HK-2 (cell line): Measurements from ENCODE around the gene RBM44.

Source experiments
- DNase-seq: peaks from one replicate; pipeline ENCODE4 v3.0.0-alpha.2; 2018; ENCODE audit not compliant: unreplicated experiment

Gene RBM44

DNA sequence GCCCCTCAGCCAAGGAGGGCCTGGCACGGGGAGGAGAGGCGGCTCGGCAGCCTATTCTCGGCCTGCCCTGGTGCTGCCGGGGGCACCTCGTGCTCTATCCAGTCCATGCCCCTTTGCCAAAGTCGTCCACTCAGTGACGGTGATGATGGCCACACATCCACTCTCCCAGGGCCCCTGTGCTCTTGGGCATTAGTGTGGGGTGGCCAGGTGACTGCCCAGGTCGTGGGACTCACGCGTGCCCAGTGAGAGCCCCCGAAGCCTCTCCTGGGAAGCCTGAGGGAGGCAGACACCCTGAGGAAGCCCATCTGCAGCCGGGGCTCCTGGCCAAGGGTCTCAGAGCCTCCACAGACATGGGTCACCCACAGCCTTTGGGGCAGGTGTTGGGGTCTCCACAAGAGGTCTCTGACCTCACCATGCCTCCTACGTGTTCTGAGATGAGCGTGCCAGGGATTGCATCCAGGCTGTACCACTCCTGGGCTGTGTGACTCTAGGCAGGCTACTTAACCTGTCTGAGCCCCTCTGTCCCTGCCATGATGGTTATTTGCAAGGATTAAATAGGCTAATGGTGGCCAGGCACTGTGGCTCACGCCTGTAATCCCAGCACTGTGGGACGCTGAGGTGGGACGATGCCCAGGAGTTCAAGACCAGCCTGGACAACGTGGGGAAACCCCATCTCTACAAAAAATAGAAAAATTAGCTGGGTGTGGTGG lies 73.8 kb downstream of the RBM44 start:
- DNase-seq, result no peak

DNA sequence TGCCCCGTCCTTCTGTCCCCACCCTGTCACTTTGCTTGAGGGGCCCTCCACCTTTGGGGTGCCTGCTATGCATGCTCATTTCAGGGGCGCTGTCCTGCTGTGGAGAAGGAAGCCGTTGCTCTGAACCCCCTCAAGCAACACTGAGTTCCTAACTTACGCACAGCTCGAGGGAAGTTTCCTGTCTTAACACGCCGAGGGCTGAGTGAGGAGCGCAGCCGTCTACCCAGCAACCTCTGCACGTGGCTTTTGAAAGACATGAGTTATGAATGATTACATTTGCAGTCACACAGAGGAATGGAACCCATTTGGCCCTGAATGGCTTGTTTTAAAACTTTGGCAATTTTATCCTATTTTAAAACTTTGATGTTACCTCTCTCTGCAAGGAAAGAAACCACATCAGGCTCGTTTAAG lies 74.8 kb downstream of the RBM44 start:
- no peak for DNase-seq

DNA sequence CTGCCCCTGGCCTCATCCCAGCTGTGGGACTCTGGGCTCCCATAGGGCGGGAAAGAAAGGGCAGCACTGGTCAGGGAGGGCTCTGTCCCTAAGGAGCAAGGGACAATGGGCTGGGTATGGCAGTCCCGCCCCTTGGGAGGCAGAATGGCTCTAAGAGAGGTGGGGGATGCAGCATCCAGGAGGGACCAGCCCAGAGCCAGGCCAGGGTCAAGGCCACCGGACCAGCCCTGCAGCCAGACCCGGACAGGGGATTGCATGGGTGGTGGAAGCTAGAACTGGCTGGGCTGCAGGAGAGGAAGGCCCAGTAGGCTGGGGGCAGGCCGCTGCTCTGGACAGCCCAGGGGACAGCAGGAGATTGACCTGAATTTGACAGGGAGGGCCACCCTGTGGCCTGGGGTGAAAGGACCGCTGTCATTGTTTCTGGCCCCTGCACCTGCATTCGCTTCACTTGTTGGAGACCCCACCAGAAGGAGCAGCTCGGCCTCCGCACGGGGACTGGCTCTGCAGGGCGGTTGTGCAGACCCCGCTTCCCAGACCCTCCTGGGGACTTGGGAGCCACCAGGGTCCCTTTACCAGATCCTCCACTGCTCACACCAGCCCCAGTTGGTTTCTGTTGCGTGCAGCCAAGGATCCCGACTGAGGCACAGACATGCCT lies 75.4 kb downstream of the RBM44 start:
- no peak for DNase-seq

DNA sequence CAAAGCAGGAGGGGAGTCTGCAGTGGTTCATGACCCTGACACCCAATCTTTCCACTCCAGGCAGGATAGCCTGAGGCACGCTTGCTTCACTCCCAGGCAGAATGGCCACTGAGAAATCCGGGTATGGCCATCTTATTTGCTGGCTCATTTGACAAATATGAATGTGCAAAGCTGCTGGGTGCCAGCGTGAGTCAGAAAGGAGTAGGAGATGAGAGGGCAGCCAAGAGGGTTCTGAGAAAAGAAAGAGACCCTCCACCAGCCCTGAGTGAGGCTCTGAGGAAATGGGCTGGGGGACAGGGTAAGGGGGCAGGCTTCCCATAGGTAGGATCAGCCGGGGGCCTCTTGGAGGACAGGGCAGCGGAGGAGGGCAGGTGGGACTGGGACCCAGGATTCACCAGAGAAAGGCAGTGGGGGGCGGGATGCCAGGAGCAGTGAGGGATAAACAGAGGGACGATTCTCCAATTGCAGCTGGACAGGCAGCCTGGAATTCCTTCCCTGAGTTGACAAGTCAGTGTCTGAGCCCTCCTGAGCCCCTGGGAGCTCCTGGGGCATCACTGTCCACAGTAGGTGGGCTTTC lies 76.1 kb downstream of the RBM44 start:
- DNase-seq, result peak; percentile 20

DNA sequence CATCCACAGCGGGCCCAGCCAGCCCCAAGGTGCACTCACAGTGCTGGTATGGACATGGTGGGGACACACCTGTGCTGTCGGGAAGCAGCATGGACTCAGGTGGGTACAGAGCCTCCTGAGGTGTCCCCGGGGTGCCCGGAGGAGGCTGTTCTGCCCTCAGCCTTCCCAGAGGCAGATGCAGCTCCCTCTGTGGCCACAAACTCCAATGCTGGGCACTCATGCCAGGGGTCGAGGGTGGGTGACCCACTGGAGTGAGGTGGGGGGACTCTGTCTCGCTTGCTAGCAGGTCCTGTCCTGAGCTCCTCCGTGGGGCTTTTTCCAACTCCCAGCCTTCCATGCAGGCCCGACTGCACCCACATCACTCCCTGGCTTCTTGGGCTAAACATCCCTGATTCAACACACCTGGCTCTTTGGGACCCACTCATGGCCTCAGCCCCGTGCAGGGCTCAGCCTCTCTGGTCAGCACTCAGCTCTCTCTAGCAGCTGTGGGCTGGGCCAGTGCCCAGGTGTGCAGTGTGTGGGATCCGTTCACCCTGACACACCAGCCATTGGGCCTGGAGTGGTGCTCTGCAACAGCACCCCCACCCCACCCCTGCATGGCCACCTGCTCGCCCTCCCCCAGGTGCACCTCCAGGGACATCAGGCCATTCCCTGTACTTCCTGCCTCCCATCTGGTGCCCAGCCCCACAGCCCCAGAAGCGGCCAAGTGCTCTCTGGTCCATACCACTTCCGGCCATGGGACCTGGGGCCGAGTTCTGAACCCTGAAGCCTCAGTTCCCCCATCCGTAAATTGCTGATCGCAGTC lies 76.9 kb downstream of the RBM44 start:
- no peak for DNase-seq

DNA sequence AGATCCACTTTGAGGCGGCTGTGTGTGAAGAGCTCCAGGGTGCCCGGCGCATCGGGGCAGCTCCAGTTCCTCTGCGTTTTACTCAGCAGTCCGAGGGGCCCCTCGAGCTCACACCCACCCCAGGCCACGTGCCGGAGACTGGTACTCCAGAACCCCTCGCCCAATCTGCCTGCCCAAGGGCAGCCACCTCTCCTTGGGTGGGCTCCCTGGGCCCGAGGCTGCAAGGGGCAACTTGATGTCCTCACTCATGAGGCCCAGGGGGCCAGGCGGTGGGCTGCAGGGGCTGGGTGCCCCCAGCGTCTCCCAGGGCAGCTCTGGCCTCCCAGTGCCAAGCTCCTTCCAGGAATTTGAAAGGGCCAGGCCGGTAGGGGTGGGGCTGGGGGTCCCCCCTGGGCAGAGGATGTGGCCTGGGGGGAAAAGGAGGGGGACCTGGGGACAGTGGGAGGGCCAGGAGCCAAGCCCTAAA lies 77.5 kb downstream of the RBM44 start:
- DNase-seq, result no peak

DNA sequence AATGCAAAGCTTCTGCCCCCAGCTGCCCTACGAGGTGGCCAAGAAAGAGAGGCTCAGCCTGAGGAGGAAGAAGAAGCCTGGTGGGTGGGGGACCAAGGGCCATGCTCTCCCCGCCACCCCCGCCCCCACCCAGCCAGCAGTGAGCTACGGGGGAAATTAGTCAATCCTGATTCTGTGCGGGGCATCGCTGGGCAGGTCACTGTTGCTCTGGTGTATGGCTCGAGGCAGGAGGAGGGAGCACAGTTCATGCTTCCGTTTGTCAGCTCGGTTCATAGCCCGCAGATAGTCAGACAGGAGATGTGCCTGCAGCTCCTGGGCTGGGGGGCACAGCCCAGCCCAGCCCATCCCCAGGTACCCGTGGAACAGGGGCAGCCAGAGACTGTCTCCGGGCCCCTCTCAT lies 78.0 kb downstream of the RBM44 start:
- DNase-seq, result no peak

DNA sequence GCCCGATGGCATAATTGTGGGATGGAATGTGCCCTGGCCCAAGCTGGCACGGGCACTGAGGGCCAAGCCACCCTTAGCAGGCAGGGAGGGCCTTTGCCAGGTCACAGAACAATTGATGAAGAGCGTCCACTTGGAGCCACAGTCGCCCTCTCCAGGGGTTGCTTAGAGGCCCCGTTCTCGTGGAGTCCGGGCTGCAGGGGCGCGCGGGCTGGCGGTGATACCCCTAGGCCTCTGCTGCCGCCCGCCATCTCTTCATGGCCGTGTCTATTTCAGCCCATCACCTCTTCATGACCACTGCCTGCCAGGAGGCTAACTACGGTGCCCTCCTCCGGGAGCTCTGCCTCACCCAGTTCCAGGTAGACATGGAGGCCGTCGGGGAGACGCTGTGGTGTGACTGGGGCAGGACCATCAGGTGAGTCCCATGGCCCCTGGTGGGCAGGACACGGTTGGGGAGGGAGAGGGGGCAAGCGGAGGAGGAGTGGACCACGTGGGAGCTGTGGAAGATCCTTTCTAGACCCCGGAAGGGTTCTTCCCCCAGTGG lies 78.4 kb downstream of the RBM44 start:
- DNase-seq, result no peak

DNA sequence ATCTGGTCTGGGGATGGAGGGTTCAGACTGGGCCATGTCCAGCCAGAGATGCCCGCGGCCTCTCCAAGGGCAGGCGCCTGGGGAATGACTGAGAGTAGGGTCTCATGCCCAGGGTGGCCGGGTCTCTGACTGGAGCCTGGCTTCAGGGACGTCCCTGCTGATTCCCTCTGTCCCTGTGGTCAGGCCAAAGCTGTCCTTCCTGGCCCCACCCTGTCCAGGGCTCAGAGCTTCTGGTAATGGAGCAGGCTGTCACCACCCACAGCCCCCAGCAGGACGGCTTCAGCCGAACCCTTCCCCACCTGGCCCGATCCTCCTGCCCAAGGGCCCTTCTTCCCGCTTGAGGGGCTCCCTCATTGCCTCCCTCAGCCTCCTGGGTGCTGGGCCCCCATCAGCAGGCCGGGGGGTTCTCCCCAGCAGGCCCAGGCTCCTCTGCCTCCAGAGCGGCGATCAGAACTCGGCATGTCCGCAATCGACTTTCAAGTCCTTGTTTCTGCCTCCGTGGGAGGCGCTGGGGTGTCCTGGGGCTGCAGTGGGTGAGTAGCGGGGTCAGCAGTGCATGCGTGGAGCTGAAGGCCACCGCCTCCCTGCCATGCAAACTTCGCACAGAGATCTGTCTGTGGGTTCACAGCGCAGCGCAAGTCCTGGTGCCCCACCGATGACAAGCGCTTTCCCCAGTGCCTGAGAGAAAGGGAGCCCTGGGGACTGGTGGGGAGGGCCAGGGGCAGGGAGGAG lies 79.2 kb downstream of the RBM44 start:
- DNase-seq, result no peak

DNA sequence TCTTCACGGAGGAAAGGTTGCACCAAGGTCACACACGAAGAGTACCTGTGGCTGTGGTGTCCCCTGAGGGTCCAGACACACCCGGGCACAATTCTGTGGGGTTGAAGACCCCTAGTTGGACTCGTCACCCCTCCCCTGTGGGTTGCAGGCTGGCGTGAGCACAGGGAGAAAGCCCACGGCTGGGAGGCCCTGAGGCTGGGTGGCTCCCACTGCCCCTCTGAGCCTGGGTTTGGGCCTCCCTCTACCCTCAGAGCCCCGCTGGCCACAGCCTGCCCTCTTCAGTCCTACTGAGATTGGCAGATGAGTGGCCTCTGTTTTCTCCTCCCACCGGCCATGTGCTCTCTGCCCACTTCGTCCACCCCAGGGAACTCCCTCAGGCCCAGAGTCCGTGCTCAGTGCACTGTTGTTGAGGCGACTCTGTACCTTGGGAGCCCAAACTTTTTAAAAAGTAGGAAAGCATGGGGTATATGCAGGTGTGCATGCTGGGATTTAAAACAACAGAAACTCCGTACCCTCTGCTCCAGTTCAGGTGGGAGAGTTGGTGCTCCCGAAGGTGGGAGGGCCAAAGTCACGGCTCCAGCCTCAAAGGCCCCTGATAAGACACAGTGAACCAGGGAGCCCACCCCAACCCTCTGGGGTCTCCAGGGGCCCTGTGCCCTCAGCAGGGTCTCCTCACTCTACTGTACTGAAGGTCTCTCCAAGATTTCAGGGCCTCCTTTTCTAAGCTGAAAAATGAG lies 79.9 kb downstream of the RBM44 start:
- DNase-seq, result no peak

DNA sequence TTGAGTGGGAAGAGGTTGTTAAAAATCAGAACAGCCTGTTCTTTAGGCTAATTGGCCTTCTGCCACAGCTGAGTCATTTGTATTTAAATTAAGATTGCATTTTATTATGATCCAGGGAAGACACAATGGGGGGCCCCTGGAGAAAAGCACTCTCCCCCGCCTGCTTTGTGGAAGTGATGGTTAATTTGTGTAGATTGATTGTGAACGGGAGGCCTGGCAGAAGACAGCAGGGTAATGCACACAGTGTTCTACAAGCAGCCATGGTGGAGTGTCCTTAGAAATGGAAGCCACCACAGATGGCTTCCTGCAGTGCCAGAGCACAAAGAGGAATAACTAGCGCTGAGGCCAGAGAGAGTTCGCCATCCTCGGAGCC lies 80.5 kb downstream of the RBM44 start:
- no peak for DNase-seq

DNA sequence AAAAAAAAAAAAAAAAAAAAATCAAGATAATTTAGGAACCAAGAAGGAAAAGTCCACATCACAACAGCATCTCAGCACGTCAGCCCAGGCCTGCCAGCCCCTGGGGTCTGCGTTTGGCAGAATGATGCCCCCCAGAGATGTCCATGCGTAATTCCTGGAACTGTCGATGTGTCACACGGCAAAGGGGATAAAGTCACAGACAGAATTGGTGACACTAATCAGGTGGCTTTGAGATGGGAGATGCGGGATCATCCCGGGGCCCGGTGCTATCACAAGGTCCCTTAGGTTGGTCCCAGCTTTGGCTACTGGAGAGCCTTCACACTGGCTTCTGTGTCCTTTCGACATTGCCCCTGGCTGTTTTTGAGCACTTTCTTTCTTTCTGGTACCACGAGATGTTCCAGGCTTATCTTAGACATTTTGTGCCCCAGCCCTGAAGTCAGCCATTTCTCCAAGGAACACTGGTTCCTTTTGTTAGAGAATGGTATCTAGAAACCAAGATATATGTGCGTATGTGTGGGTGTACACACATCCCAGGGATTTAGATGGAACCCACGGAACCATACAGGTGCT lies 81.5 kb downstream of the RBM44 start:
- no peak for DNase-seq

DNA sequence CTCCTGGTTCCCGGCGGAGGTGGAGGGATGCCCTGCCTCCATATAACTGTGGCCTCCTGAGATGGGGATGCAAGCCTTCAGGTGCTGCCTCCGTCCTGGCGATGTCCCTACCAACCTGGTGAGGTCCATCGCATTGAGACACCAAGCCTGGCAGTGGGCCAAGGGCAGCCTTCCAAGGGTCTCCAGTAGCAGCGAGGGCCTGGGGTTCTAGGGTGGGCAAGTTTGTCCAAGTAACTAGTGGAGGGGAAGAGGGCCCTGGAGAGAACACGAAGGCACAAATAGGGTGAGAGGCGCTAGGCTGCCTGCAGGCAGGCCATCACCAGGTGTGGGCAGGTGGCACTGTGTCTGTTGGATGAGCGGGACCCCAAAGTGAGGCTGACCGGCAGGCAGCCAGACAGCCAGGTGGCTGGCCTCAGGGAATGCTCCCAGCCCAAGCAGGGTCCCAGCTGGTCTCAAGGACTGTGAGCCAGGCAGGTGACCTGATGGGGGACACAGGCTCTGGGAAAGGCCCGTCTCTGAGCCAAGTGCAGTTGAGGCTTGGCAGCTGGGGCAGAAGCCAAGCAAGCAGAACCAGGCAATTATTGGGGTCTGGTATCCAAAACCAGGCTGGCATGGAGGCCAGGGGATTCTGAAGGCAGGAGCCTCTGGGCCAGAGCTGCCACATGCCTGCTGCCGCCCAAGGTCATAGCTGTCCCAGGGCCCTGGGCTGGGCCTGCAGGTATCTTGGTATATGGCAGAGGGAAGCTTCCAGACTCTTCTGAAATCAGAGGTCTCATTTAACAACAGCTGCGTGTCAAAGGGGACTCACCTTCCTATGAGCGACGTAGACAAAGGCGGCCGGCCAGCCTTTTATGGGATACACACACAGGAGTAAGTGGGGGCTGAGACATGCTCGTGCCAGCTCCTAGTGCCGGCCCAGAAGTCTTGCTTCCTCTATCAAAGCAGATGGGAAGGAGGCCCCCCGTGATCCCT lies 84.2 kb downstream of the RBM44 start:
- DNase-seq, result no peak

DNA sequence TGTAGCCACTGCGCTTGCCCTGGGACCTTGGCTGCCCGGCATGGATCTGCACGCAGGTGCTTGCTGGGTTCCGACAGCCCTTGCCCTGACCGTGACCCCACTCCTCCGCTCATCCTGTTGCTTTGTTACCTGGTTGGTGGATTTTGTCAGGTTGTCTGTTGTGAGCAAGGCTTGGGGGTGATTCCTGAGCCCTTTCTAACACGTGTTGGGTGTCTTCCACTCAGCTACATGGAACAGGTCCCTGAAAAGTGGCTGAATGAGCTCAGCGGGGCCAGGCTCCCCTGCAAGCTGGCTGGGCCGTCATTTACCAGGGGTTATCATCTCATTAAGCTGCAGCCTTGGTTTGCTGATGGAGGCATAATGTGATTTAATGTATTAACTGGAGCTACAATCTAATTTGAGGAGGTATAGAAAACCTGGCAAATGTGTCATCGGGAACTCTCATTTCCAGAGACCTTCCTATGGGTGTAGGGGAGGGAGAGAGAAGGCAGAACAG lies 85.4 kb downstream of the RBM44 start:
- no peak for DNase-seq

DNA sequence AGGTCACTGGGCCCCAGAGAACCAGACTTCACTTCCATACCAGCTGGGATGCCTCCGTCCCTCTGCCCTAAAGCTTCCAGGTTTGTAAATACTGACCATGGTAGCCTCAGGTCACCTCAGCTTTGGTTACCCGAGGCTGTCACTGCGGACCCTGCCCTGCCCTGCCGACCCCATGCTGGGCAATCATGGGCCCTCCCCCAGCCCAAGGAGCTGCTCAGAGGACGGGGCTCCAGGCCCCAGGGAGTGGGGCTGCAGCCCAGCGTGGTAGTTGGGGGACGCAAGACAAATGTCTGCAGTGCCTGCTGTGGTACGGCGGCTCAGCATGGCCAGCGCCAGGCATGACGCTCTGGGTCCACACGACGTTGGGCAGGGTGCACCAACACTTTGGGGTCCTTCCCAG lies 86.1 kb downstream of the RBM44 start:
- no peak for DNase-seq

DNA sequence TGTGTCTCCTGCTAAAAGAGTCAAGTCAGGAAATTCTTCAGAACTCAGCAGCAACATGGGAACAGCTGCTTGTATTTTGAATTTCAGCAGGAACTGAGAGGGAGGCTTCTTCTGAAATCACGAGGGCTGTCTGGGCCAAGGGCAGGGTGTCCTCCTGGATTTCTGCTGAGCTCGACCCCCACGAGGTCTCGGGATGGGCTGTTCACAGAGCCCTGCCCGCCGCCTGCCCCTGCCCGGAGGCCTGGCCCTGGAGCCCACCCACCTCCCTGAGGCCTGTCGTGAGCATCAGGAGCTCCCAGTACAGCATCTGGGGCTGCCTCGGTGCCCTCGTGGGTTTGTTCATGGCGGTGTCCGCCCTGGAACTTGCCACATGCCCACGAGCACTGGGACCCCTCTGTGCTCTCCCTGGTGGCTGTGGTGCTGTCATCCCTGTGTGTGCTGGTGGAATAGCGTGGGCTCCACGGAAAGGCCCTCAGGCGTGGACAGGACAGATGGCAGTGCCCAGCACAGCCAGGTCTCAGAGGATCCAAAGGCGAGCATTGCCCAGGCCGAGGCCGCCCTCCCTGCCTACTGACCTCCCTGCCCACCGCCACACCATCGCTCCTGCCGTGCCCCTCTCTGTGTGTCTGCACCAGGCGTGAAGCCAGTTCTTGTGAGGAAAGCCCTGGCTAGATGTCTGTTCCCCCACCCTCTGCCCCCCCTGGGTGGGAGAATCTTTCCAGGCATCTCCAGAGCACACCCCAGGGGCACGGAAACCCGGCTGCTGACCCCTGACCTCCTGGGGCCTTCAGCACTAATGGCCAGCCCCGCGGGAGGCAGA lies 86.7 kb downstream of the RBM44 start:
- DNase-seq, result no peak

DNA sequence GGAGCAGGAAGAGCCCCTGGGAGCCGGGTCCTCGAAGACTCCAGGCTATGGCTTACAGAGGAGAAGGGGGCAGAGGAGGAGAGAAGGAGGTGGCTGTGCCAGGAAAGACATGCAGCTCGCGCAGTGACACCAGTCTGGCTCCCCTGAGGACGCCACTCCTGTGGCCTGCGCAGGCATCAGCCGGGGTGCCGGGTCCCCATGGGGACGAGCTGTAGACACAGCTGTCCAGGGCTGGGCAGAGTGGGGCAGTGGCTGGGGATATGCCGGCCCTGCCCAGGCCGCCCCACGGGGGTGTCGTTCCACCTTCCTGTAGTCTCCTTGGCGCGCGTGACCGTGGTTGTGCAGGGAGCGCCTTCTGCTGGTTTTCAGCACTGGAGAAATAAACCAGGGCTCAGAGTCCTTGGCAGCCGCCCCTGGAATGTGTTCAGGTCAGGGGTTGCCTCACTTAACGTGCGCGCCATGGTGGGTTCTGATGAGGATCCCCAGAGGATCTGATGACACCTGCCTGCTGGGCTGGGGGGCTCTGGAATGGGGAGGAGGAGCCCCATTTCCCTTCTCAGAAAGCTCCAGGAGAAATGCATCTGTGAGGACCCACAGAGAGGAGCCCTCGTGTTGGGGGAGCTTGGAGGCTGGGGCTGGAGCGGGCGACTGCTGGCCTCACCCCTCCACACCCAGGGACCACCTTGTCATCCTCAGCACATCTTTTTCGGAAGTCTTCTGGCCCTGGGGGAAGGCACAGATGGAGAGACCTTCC lies 87.5 kb downstream of the RBM44 start:
- DNase-seq, result no peak
